ENCODE data around the gene MPDU1. TPM values are rescaled to one million over a fixed set of nuclear protein-coding genes. Genes with fewer than 3 reads are reported as not detected.

The MPDU1 gene
- total RNA-seq, 6 experiments from 2014 or later, result 59.2 to 91.2 (median 68.6) TPM

GRCh38 chr17:7575959-7576358, 7.7 kb upstream of the MPDU1 start:
- peaks cover 79% of the 10 kb centered on the region for H3K36me3 Mint-ChIP-seq (ENCODE audit: low read depth)
- H3K27me3 Mint-ChIP-seq (ENCODE audit: insufficient read depth), result peaks cover 71% of the 10 kb centered on the region
- no peak for DNase-seq
- peaks cover 15% of the 10 kb centered on the region for H3K9me3 Mint-ChIP-seq
- TF ChIP-seq CTCF (IDR thresholded peaks at IDR 0.05), result no peak
- H3K4me1 Mint-ChIP-seq (ENCODE audit: low read depth), result peaks cover 84% of the 10 kb centered on the region
- H3K4me3 Mint-ChIP-seq, result peak overlapping the region; percentile 94
- H3K27ac Mint-ChIP-seq, result peak overlapping the region; percentile 97

- no peak for TF ChIP-seq CTCF (IDR thresholded peaks at IDR 0.05)
- Mint-ChIP-seq H3K27me3 (ENCODE audit: insufficient read depth) (peaks cover 71% of the 10 kb centered on the region), H3K27ac (peak overlapping the region; percentile 97), H3K4me3 (peak overlapping the region; percentile 94), H3K9me3 (peaks cover 15% of the 10 kb centered on the region), H3K4me1 (ENCODE audit: low read depth) (peaks cover 84% of the 10 kb centered on the region), H3K36me3 (ENCODE audit: low read depth) (peaks cover 77% of the 10 kb centered on the region)
- DNase-seq, result no peak
Observed at GRCh38 chr17:7576432-7576937, 7.2 kb upstream of the MPDU1 start.

GRCh38 chr17:7577327-7578199, 6.1 kb upstream of the MPDU1 start:
- H3K4me3 Mint-ChIP-seq, result peak overlapping the region; percentile 71
- TF ChIP-seq CTCF (IDR thresholded peaks at IDR 0.05), result no peak
- H3K27me3 Mint-ChIP-seq (ENCODE audit: insufficient read depth), result peaks cover 70% of the 10 kb centered on the region
- peaks cover 74% of the 10 kb centered on the region for H3K36me3 Mint-ChIP-seq (ENCODE audit: low read depth)
- peak overlapping the region; percentile 97 for H3K27ac Mint-ChIP-seq
- no peak for DNase-seq
- H3K9me3 Mint-ChIP-seq, result peaks cover 14% of the 10 kb centered on the region
- peaks cover 83% of the 10 kb centered on the region for H3K4me1 Mint-ChIP-seq (ENCODE audit: low read depth)

GRCh38 chr17:7579001-7579833, 4.4 kb upstream of the MPDU1 start, which contains the start of gene CD68:
Gene CD68 (plus strand): TSS chr17:7579638. CDS start chr17:7579678, 40 bp downstream.
- H3K27me3 Mint-ChIP-seq (ENCODE audit: insufficient read depth), result peaks cover 60% of the 10 kb centered on the region
- peaks cover 64% of the 10 kb centered on the region for H3K36me3 Mint-ChIP-seq (ENCODE audit: low read depth)
- peaks cover 91% of the 10 kb centered on the region for H3K4me1 Mint-ChIP-seq (ENCODE audit: low read depth)
- H3K9me3 Mint-ChIP-seq, result peaks cover 6% of the 10 kb centered on the region
- peak; percentile 96 for DNase-seq
- TF ChIP-seq CTCF (IDR thresholded peaks at IDR 0.05), result no peak
- H3K27ac Mint-ChIP-seq, result peak within 1 kb of the TSS; percentile 97
- H3K4me3 Mint-ChIP-seq, result peak within 1 kb of the TSS; percentile 71

GRCh38 chr17:7579834-7580603, 3.6 kb upstream of the MPDU1 start:
- no peak for TF ChIP-seq CTCF (IDR thresholded peaks at IDR 0.05)
- H3K27me3 Mint-ChIP-seq (ENCODE audit: insufficient read depth), result peaks cover 53% of the 10 kb centered on the region
- H3K9me3 Mint-ChIP-seq, result peaks cover 6% of the 10 kb centered on the region
- H3K36me3 Mint-ChIP-seq (ENCODE audit: low read depth), result peaks cover 63% of the 10 kb centered on the region
- peak overlapping the region; percentile 97 for H3K27ac Mint-ChIP-seq
- peaks cover 91% of the 10 kb centered on the region for H3K4me1 Mint-ChIP-seq (ENCODE audit: low read depth)
- DNase-seq, result peak; percentile 46
- peak overlapping the region; percentile 71 for H3K4me3 Mint-ChIP-seq

Measured in HFFc6 (cell line).